NCI-H2196 treated with DMSO at 0.1 percent for 48 hours (cell line): ENCODE results near the gene SEBOX.

Experiments
- DNase-seq: peaks from one replicate; lab custom pipeline; 2025; ENCODE audit not compliant: unreplicated experiment; lab: John Stamatoyannopoulos, UW

SEBOX gene

GRCh38 chr17:28369684-28370034, 4.7 kb upstream of the SEBOX start:
- no peak for DNase-seq

GRCh38 chr17:28368915-28369683, 4.1 kb upstream of the SEBOX start:
- DNase-seq: no peak

GRCh38 chr17:28368306-28368831, 3.4 kb upstream of the SEBOX start:
- DNase-seq: no peak

DNA sequence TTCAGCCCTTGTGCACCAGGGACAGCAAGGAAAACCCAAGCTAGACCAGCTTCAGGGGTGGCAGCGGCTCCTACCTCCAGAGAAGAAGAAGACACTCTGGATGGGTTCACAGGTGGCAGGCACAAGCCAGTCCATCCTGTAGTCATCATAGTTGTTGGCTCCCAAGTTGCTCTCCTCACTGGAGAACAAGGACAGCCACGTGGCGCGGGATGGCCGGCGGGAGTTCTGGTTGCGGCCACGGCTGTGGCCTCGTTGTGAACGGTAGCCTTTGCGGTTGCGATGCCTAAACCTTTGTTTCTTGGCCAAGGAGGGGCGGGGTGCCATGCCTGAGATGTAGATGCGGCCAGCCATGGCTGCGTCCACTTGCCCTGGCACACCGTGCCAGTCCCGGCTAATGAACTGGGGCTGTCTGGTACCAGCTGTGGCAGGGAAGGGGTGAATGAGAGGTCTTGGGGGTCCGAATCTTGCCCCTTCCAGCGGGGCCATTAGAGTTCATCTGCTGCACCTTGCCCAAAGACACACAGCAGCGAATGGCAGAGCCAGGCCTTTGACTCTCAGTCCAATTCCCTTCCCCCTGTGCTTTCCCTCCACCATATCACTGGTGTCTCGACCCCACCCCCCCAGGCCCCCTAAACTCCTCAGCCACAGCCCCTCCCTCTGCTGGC, 2.8 kb upstream of the SEBOX start:
- DNase-seq: no peak

GRCh38 chr17:28366605-28367004, 1.6 kb upstream of the SEBOX start:
- no peak for DNase-seq

- no peak for DNase-seq
Measured at GRCh38 chr17:28365487-28365886, 488 bp upstream of the SEBOX start.

DNA sequence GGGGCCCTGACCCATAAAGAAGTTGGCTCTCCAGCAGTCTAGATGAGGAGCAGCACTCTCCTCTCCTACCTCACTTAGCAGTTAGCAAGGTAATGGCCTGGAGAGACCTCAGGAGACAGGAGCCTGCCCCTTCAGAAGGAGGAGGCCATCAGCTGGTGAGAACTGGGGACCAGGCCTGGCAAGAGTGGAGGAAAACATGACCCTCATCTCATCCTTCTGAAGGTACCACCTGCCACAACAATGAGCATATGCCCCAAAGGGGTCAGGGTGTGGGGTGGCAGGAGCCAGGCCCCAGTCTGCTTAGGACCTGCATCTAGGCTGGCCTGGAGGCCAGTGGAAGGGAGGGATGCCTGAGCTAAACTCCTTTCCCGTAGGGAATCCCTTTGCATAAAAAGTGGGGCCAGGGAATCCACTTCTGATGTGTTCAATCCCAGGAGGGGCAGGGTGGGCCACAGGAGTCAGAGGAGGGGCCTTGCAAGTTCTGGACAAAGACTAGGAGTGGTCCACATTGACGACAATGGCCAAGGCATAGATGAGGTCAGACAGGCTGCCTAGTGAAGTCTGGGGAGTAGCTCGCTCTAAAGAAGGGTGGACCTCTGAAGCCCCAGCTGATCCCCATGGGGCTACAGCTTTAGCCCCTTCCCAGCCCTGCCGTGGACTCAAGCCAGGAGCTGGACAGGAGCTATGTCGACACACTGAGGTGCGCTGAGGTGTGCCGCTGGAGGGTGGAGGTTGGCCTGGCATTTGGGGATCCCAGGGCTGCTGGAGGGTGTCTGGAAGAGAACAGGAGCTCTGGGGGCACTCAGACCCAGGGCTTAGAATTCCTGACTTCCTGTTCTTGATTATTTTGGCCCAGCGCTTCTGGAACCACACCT, 986 bp downstream of the SEBOX start:
- no peak for DNase-seq

- DNase-seq: no peak
Measured at GRCh38 chr17:28363186-28363585, 1.8 kb downstream of the SEBOX start.

DNA sequence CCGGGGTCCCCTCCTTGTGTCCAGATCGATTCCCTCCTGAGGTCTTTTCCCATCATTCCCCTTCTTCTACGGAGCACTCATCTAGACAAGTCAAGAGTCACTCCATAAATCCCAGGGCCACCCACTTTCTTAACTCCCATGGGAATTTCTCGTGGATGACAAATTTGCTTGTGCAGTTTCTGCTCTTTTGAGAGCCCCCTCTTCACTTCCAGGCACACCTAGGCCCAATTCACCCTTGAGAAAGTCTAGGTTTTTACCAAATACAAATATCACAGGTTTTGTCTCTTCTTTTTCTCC, 7.2 kb downstream of the SEBOX start:
- no peak for DNase-seq

- peak; percentile 62 for DNase-seq
Measured at GRCh38 chr17:28357061-28357900, 7.7 kb downstream of the SEBOX start, which contains the start of gene POLDIP2. Gene POLDIP2 (minus strand): TSS chr17:28357527. CDS start chr17:28357448, 79 bp downstream.

DNA sequence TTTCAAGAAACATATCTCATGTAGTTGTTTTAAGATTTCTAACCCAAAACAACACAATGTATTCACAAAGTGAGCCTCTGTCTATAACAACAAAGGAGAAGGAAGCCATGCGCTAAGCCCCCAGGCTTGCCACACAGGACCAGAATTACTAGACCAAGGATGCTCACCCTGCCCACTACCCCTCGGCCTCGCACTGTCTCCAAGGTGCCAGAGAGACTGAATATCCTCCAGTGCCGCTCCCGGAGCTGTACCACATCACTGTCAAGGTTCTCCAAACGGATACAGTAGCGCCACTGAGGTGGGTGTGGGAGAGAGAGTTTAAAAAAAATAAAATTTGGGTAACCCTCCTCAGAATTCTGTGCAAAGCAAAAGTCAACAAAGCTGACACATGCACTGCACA, 14.7 kb downstream of the SEBOX start:
- no peak for DNase-seq

GRCh38 chr17:28348979-28349378, 16.0 kb downstream of the SEBOX start:
- DNase-seq: no peak

DNA sequence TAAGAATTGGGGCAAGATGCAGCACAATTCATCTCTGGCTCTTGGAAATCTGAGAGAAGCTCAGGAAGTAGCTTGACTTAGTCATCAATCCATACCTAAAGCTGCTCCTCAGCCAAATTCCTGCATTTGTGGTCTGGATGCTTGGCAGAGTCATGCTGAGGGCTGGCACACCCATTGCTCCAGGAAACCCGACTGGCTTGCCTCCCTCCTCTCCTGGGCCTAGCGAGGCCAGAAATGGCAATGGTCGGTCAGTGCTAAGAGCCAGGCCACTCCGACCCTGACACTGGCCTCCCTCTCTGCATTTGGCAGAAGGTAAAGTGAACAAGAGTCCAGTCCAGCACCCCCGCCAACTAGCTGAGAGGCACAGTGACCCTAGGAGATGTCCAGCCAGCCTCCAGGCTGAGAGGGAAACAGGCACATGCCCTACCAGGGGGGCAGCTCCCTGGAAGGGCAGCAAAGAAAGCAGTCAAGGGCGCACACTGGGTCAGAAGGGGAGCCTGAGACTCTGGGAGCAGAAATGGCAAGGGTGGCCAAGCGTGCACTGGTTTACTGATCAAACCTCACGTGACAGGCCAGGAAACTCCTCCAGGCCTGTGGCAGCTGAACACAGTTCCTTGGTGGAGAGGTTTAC, 17.6 kb downstream of the SEBOX start:
- no peak for DNase-seq

- DNase-seq: no peak
Measured at GRCh38 chr17:28346746-28347246, 18.2 kb downstream of the SEBOX start.

- no peak for DNase-seq
Measured at GRCh38 chr17:28346199-28346580, 18.8 kb downstream of the SEBOX start.

GRCh38 chr17:28345419-28346198, 19.4 kb downstream of the SEBOX start:
- no peak for DNase-seq

DNA sequence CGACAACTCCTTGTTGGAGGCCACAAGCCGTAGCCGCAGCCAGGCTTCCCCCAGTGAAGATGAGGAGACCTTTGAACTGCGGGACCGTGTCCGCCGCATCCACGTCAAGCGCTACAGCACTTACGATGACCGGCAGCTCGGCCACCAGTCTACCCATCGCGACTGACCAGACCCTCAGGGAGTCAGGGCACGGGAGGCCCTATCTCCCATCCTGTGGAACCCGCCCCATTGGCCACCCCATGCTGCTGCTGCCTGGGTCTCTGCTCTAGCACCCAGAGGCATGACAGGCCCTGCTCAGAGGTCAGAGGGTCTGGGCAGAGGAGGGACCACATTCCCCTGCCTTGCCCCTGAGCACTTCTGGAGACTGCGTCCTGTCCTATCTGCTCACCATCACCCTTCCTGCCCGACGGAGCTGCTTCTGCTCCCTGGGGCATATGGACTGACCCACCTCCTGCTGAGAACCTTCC, 20.5 kb downstream of the SEBOX start:
- DNase-seq: no peak

DNA sequence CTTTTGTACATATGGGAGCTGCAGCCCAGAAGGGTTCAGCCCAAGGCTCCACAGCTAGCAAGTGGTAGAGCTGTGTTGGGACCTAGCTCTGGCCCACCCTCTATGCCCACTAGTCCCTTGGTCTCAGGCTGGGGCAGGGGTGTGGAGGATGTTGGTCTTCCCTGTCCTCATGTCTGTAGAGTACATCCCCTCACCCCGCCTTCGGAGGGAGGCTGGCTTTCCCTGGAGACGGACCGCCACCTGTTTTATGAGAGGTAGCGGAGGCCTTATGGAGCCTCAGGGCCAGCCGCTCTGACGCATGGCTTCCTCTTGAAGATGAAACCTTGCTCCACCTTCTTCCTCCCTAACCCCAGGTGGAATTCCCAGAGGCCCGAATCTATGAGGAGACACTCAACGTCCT, 21.0 kb downstream of the SEBOX start:
- DNase-seq: no peak

- no peak for DNase-seq
Measured at GRCh38 chr17:28343491-28343932, 21.5 kb downstream of the SEBOX start.
